ENCODE results near the gene SMOC2. TPM values are rescaled to one million over a fixed set of nuclear protein-coding genes. Genes with fewer than 3 reads are reported as not detected.

Gene SMOC2
- total and polyA plus RNA-seq, 4 donors: 1.3 to 6.4 (median 4.6) TPM

DNA sequence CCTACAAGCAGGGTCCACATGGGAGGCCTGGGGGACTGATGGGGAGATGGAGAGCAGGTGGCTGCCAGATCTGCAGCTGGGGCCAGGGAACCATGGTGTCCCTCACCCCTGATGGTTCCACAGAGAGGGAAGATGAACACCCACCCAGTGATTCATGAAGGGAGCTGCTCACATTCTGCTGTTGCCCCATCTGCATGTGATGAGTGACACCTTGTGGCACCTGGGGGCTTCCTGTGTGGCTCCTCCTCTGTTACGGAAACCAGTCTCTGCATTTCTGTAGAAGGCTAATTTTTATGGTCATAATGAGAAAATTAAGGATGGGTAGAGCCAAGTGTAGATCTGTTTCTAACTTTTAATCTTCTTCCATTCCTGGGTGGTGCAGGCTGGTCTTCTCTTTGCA lies 217.1 kb downstream of the SMOC2 start:
- ATAC-seq (ENCODE audit: insufficient read depth, low FRiP score): no peak
- peaks cover 0 to 5% (median 2%) of the 10 kb centered on the region in 3 donors for H3K27me3 ChIP-seq (ENCODE audit: control insufficient read depth in 3 of 3, insufficient read depth in 3 of 3, low read length in 2 of 3)
- TF ChIP-seq, protein P1, sequence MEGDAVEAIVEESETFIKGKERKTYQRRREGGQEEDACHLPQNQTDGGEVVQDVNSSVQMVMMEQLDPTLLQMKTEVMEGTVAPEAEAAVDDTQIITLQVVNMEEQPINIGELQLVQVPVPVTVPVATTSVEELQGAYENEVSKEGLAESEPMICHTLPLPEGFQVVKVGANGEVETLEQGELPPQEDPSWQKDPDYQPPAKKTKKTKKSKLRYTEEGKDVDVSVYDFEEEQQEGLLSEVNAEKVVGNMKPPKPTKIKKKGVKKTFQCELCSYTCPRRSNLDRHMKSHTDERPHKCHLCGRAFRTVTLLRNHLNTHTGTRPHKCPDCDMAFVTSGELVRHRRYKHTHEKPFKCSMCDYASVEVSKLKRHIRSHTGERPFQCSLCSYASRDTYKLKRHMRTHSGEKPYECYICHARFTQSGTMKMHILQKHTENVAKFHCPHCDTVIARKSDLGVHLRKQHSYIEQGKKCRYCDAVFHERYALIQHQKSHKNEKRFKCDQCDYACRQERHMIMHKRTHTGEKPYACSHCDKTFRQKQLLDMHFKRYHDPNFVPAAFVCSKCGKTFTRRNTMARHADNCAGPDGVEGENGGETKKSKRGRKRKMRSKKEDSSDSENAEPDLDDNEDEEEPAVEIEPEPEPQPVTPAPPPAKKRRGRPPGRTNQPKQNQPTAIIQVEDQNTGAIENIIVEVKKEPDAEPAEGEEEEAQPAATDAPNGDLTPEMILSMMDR (IDR thresholded peaks at IDR 0.05; ENCODE audit: control extremely low read depth, extremely low read depth): no peak
- H3K9me3 ChIP-seq (ENCODE audit: control insufficient read depth in 4 of 4, insufficient read depth in 3 of 4, low read length in 3 of 4): peaks cover 0 to 18% (median 0%) of the 10 kb centered on the region in 4 donors
- H3K4me1 ChIP-seq (ENCODE audit: control insufficient read depth in 5 of 5, insufficient read depth in 5 of 5, low read length in 5 of 5): no peaks in the 10 kb centered on the region
- H3K9ac ChIP-seq (ENCODE audit: insufficient read depth in 1 of 2, low read length in 2 of 2): no peak overlapping the region
- H3K27ac ChIP-seq (ENCODE audit: low read depth in 1 of 2, low read length in 1 of 2): no peak overlapping the region
- WGBS, 2 donors: 89 to 96% methylated on average over 1 of the region's 1 CpG
- no peak overlapping the region for H3K4me3 ChIP-seq
- DNase-seq: peak in 1 of 3 donors; percentile 11
- no peaks in the 10 kb centered on the region for H3K36me3 ChIP-seq (ENCODE audit: control insufficient read depth in 4 of 4, insufficient read depth in 4 of 4, low read length in 4 of 4)

DNA sequence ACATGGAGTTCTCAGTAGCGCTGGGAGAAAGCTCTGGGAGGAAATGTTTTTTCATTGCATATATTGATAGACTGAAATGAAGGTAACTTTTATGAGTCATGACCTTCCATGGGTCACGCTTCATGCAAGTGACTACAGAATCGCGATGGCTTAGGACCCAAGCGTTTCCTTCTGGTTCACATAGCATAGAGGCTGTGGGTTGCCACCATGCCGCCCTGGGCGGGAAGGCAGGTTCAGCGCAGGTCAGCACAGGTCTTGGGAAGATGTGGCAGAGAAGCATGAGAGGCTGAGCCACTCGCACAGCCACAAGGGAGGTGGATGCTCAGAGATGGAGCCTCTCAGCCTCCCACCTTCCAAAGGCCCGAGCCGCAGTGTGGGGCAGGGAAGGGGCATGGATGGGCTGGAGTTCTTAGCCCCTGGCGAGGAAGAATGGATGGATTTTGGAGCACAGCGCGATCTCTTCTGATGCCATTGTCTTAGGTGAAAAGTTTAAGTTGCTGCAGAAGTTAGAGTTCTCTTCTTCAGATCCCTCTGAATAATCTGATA lies 219.5 kb downstream of the SMOC2 start:
- DNase-seq (peak in 1 of 3 donors; percentile 2), ATAC-seq (ENCODE audit: insufficient read depth, low FRiP score) (no peak)
- Histone ChIP-seq H3K27me3 (ENCODE audit: control insufficient read depth in 3 of 3, insufficient read depth in 3 of 3, low read length in 2 of 3) (peaks cover 0 to 7% (median 2%) of the 10 kb centered on the region in 3 donors), H3K27ac (ENCODE audit: low read depth in 1 of 2, low read length in 1 of 2) (no peak overlapping the region), H3K36me3 (ENCODE audit: control insufficient read depth in 4 of 4, insufficient read depth in 4 of 4, low read length in 4 of 4) (no peaks in the 10 kb centered on the region), H3K4me1 (ENCODE audit: control insufficient read depth in 5 of 5, insufficient read depth in 5 of 5, low read length in 5 of 5) (no peaks in the 10 kb centered on the region), H3K9ac (ENCODE audit: insufficient read depth in 1 of 2, low read length in 2 of 2) (no peak overlapping the region), H3K4me3 (no peak overlapping the region), H3K9me3 (ENCODE audit: control insufficient read depth in 4 of 4, insufficient read depth in 3 of 4, low read length in 3 of 4) (peaks cover 0 to 18% (median 0%) of the 10 kb centered on the region in 4 donors)
- WGBS, 2 donors: 94 to 96% methylated on average over 14 of the region's 14 CpGs
- TF ChIP-seq, protein P1 (IDR thresholded peaks at IDR 0.05; ENCODE audit: control extremely low read depth, extremely low read depth): no peak

DNA sequence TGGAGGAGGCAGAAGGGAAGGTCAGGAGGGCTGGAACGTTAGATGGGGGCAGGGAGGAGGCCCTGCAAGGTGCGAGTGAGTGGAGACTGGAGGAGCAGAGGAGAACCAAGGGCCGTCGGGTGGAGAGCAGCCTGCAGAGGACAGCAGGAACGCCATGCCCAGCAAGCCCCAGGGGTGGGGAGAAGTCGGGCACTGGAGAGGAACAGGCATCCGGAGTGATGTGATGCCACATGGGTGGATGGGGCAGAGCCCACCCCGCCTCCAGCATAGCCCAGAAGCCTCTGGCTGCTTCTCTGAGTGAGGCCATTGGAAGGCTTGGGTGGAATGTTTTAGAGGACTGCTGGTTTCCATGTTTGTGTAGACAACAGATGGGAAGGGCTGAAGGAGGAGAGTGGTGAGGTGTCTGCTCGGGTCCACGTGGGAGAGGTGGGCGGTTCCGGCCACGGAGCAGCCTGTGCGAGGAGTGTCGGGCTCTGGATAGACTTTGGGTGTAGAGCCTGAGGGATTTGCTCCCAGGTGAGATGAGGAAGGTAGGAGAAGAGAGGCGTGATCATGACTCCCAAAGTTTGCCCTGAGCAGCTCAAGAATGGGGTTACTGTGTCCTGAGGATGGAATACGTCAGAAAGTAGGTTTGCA lies 221.4 kb downstream of the SMOC2 start:
- Histone ChIP-seq H3K36me3 (ENCODE audit: control insufficient read depth in 4 of 4, insufficient read depth in 4 of 4, low read length in 4 of 4) (no peaks in the 10 kb centered on the region), H3K4me1 (ENCODE audit: control insufficient read depth in 5 of 5, insufficient read depth in 5 of 5, low read length in 5 of 5) (no peaks in the 10 kb centered on the region), H3K27me3 (ENCODE audit: control insufficient read depth in 3 of 3, insufficient read depth in 3 of 3, low read length in 2 of 3) (peaks cover 0 to 11% (median 2%) of the 10 kb centered on the region in 3 donors), H3K4me3 (no peak overlapping the region), H3K27ac (ENCODE audit: low read depth in 1 of 2, low read length in 1 of 2) (no peak overlapping the region), H3K9me3 (ENCODE audit: control insufficient read depth in 4 of 4, insufficient read depth in 3 of 4, low read length in 3 of 4) (peaks cover 0 to 9% (median 0%) of the 10 kb centered on the region in 4 donors), H3K9ac (ENCODE audit: insufficient read depth in 1 of 2, low read length in 2 of 2) (no peak overlapping the region)
- DNase-seq (peak in 1 of 3 donors; percentile 3), ATAC-seq (ENCODE audit: insufficient read depth, low FRiP score) (no peak)
- WGBS, 2 donors: 86 to 87% methylated on average over 17 of the region's 17 CpGs
- TF ChIP-seq, protein P1 (IDR thresholded peaks at IDR 0.05; ENCODE audit: control extremely low read depth, extremely low read depth): no peak

Data from lung (tissue), 12 donors.